HepG2 (cell line): Measurements from ENCODE around the gene OR6S1.

Source experiments
- GABPA ChIP-seq, 2 experiments: IDR thresholded peaks; 2 replicates each; pipeline ENCODE4 v1.6.1; 2011 to 2016; ENCODE audit warnings: low read depth in 2 of 2, low read length in 1 of 2, missing biosample characterization in 1 of 2, missing genetic modification characterization in 1 of 2
- NR3C1 ChIP-seq: sonication (generic); formaldehyde crosslinking; IDR thresholded peaks from 2 replicates; pipeline ENCODE4 v1.4.0; 2020; ENCODE audit warnings: missing genetic modification reagents
- POLR2A ChIP-seq, 2 experiments: IDR thresholded peaks; 2 replicates each; pipeline ENCODE4 v1.6.1; 2011; ENCODE audit warnings: low read depth in 2 of 2, low read length in 2 of 2, mild to moderate bottlenecking in 1 of 2, moderate library complexity in 1 of 2; ENCODE audit not compliant: insufficient read depth in 1 of 2
- SETDB1 ChIP-seq: sonication (generic); formaldehyde crosslinking; IDR thresholded peaks from 2 replicates; pipeline ENCODE4 v1.5.1; 2020; ENCODE audit warnings: missing genetic modification reagents, mild to moderate bottlenecking, borderline replicate concordance
- TAF1 ChIP-seq: sonication (generic); formaldehyde crosslinking; IDR thresholded peaks from 2 replicates; pipeline ENCODE4 v1.4.0; 2020; ENCODE audit warnings: missing genetic modification reagents
- TBP ChIP-seq: sonication (generic); formaldehyde crosslinking; IDR thresholded peaks from 2 replicates; pipeline ENCODE4 v1.5.0; 2020; ENCODE audit warnings: missing genetic modification reagents
- ZBTB2 ChIP-seq: sonication (generic); formaldehyde crosslinking; IDR thresholded peaks from 2 replicates; pipeline ENCODE4 v1.8.0; 2022; ENCODE audit warnings: low read depth, missing genetic modification reagents
- ZFP36 ChIP-seq: fragments of 150-350 bp; IDR thresholded peaks from 2 replicates; pipeline ENCODE4 v1.6.1; 2018; ENCODE audit warnings: borderline replicate concordance, low read length, low read depth; ENCODE audit not compliant: partially characterized antibody
- ZNF547 ChIP-seq: sonication (generic); formaldehyde crosslinking; IDR thresholded peaks from 2 replicates; pipeline ENCODE4 v1.5.1; 2020; ENCODE audit warnings: mild to moderate bottlenecking, missing genetic modification reagents
- ZNF644 ChIP-seq: IDR thresholded peaks from 2 replicates; pipeline ENCODE4 v1.6.1; 2016; ENCODE audit warnings: low read depth
- TF ChIP-seq, protein P1 (sequence below): sonication (generic); formaldehyde crosslinking; IDR thresholded peaks from 2 replicates; pipeline ENCODE4 v1.4.0; 2020; ENCODE audit warnings: mild to moderate bottlenecking, missing genetic modification reagents

DNA sequence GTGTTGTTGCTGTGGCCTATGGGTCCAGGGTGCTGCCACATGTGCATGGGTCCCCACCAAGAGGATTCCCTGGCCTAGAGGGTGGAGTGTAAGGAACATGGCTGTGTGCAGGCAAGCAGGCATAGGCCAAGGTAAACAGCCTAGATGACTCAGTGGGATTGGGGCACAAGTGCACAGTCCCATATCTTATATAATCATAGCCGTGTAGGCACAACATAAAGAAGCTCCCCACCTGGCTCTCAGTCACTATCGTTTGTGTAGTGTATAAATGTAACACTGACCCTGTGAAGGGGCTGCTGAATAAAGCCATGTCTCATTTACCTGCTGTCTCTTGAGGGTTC is 34.6 kb downstream of the OR6S1 start:
- TF ChIP-seq ZNF644 (CRISPR knock-in tag) (peak; percentile 68; the same call in 1 of the 2 replicates), ZBTB2 (CRISPR knock-in tag) (no peak), SETDB1 (CRISPR knock-in tag) (no peak), TBP (CRISPR knock-in tag) (no peak), ZNF547 (CRISPR knock-in tag) (no peak; the same call in 1 of the 2 replicates), POLR2A (IDR thresholded peaks at IDR 0.05; ENCODE audit: insufficient read depth in 1 of 2, low read depth in 2 of 2, low read length in 2 of 2) (no peak), TAF1 (CRISPR knock-in tag) (no peak), ZFP36 (no peak), GABPA (IDR thresholded peaks at IDR 0.05; ENCODE audit: low read depth, low read length) (no peak), GABPA (CRISPR knock-in tag; IDR thresholded peaks at IDR 0.05; ENCODE audit: low read depth) (no peak), NR3C1 (CRISPR knock-in tag) (no peak)
- TF ChIP-seq, protein P1, sequence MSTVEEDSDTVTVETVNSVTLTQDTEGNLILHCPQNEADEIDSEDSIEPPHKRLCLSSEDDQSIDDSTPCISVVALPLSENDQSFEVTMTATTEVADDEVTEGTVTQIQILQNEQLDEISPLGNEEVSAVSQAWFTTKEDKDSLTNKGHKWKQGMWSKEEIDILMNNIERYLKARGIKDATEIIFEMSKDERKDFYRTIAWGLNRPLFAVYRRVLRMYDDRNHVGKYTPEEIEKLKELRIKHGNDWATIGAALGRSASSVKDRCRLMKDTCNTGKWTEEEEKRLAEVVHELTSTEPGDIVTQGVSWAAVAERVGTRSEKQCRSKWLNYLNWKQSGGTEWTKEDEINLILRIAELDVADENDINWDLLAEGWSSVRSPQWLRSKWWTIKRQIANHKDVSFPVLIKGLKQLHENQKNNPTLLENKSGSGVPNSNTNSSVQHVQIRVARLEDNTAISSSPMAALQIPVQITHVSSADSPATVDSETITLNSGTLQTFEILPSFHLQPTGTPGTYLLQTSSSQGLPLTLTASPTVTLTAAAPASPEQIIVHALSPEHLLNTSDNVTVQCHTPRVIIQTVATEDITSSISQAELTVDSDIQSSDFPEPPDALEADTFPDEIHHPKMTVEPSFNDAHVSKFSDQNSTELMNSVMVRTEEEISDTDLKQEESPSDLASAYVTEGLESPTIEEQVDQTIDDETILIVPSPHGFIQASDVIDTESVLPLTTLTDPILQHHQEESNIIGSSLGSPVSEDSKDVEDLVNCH (CRISPR knock-in tag) = no peak
